ENCODE results near the gene SGCA. TPM values are rescaled to one million over a fixed set of nuclear protein-coding genes. Genes with fewer than 3 reads are reported as not detected.

The SGCA gene
- total RNA-seq, 2 donors from 2014 or later, result 0.51 to 2.6 TPM

DNA sequence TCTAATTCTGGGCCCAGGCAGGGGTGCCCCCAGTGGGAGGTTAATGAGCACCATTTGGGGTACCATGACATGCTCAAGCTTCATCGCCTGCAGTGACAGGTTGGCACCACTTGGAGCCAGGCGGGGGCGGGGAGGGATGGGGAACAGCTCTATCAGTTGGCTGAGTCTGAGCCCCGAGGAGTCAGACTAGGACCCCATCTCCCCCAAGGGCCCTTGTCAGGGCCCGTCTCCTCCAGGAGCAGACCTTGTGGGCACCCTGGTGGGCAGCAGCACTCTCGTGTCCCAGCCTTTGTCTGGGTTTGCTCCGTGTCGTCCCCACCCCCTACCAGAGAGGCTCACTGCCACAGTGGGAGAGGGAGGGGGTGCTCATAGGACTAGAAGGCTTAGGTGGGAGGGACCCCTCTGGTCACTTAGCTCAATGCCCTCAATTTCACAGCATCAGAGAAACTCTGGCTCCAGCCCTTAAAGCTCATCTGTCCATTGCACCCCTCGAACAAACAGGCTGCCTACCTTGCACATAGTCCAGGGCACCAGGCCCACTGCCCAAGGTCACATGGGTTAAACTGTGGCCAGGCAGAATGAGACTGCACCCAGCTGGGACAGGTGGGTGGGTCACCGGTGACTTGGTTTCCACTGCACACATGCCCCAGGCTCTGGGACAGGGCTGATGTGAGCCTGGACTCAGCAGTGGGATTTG, 19.4 kb upstream of the SGCA start:
- Histone ChIP-seq H3K9ac (ENCODE audit: extremely low read depth, low read length, poor library complexity, severe bottlenecking) (no peak overlapping the region), H3K4me1 (ENCODE audit: control insufficient read depth, insufficient read depth, low read length) (peaks cover 6% of the 10 kb centered on the region), H3K9me3 (ENCODE audit: control insufficient read depth, low read length) (no peaks in the 10 kb centered on the region), H3K4me3 (ENCODE audit: low read length) (peak overlapping the region; percentile 72), H3K36me3 (ENCODE audit: control insufficient read depth, insufficient read depth, low read length) (peaks cover 31% of the 10 kb centered on the region), H3K27me3 (ENCODE audit: control insufficient read depth, insufficient read depth, low read length, poor library complexity, severe bottlenecking) (no peaks in the 10 kb centered on the region), H3K27ac (ENCODE audit: low read depth, low read length) (no peak overlapping the region)
- Mint-ChIP-seq H3K9me3 (no peaks in the 10 kb centered on the region), H3K36me3 (ENCODE audit: low read depth) (peaks cover 37% of the 10 kb centered on the region), H3K4me1 (peaks cover 16% of the 10 kb centered on the region), H3K27ac (no peak overlapping the region), H3K27me3 (ENCODE audit: insufficient read depth) (peaks cover 5% of the 10 kb centered on the region), H3K4me3 (no peak overlapping the region)
- 86 to 96% methylated on average over 4 to 10 of the region's 10 CpGs for WGBS, 2 experiments (ENCODE audit: insufficient coverage in 1 of 2, insufficient read length in 1 of 2)
- no peak for DNase-seq
- TF ChIP-seq, protein P1, sequence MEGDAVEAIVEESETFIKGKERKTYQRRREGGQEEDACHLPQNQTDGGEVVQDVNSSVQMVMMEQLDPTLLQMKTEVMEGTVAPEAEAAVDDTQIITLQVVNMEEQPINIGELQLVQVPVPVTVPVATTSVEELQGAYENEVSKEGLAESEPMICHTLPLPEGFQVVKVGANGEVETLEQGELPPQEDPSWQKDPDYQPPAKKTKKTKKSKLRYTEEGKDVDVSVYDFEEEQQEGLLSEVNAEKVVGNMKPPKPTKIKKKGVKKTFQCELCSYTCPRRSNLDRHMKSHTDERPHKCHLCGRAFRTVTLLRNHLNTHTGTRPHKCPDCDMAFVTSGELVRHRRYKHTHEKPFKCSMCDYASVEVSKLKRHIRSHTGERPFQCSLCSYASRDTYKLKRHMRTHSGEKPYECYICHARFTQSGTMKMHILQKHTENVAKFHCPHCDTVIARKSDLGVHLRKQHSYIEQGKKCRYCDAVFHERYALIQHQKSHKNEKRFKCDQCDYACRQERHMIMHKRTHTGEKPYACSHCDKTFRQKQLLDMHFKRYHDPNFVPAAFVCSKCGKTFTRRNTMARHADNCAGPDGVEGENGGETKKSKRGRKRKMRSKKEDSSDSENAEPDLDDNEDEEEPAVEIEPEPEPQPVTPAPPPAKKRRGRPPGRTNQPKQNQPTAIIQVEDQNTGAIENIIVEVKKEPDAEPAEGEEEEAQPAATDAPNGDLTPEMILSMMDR (conservative IDR thresholded peaks at IDR 0.05), result peak; percentile 23

DNA sequence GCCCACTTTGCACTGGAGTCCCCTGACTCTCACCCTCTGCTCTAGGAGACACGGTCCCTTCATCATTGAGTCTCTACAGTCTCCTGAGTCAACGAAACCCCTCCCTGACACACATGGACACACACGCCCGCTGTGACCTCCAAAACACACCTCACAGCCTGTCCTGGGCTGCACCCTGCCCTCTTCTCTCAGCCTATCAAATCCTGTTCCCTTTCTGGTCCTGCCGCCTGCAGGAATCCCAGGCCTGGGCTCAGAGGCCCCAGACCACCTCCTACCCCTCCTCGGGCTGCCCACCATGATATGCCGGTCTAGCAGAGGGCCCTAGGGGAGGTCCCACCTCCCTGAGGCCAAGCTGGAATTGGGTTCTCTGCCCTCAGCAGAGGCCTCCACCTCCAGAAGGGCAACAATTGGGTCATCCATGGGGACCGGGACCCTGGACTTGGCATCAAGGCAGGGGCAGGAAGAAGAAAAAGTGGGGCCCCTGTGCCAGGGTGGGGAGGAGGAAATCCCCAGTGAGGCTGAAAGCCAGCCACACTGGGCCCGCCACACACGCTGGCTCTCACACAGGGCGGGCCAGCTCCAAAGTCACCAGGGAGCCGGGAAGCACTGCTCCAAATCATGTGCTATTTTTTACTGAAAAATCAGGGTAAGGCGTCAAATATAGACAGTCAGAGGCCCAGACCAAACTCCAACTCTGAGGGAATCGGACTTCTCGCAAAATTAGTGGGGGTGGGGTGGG, 18.7 kb upstream of the SGCA start:
- Mint-ChIP-seq H3K36me3 (ENCODE audit: low read depth) (peaks cover 30% of the 10 kb centered on the region), H3K27ac (no peak overlapping the region), H3K4me3 (peak overlapping the region; percentile 68), H3K9me3 (no peaks in the 10 kb centered on the region), H3K27me3 (ENCODE audit: insufficient read depth) (peaks cover 5% of the 10 kb centered on the region), H3K4me1 (peaks cover 16% of the 10 kb centered on the region)
- H3K27me3 ChIP-seq (ENCODE audit: control insufficient read depth, insufficient read depth, low read length, poor library complexity, severe bottlenecking), result no peaks in the 10 kb centered on the region
- no peaks in the 10 kb centered on the region for H3K9me3 ChIP-seq (ENCODE audit: control insufficient read depth, low read length)
- H3K4me3 ChIP-seq (ENCODE audit: low read length), result peak overlapping the region; percentile 72
- TF ChIP-seq, protein P1 (conservative IDR thresholded peaks at IDR 0.05), result no peak
- H3K4me1 ChIP-seq (ENCODE audit: control insufficient read depth, insufficient read depth, low read length), result peaks cover 6% of the 10 kb centered on the region
- H3K27ac ChIP-seq (ENCODE audit: low read depth, low read length), result no peak overlapping the region
- DNase-seq, result no peak
- H3K9ac ChIP-seq (ENCODE audit: extremely low read depth, low read length, poor library complexity, severe bottlenecking), result no peak overlapping the region
- peaks cover 26% of the 10 kb centered on the region for H3K36me3 ChIP-seq (ENCODE audit: control insufficient read depth, insufficient read depth, low read length)
- 87 to 92% methylated on average over 8 to 15 of the region's 15 CpGs for WGBS, 2 experiments (ENCODE audit: insufficient coverage in 1 of 2, insufficient read length in 1 of 2)

DNA sequence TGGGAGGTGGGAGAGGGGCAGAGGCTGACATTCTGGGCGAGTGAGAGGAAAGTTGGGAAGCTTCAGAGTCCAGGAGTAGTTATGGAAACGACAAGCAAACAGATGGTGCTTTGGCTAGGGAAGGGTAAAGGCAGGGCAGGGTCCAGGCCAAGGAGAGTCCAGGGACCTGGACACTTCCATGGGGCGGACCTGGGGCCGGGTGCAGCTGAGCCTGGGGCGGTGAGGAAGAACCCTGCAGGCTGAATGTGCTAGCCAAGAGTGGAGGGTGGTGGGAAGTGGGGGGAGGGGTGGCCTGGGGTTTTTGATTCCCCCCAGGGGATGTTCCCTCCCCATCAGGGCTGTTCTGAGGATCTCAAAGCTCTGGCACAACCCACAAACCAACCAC, 18.0 kb upstream of the SGCA start:
- Mint-ChIP-seq H3K4me1 (peaks cover 21% of the 10 kb centered on the region), H3K4me3 (peak overlapping the region; percentile 68), H3K27ac (no peak overlapping the region), H3K9me3 (no peaks in the 10 kb centered on the region), H3K36me3 (ENCODE audit: low read depth) (peaks cover 23% of the 10 kb centered on the region), H3K27me3 (ENCODE audit: insufficient read depth) (peaks cover 5% of the 10 kb centered on the region)
- Histone ChIP-seq H3K9me3 (ENCODE audit: control insufficient read depth, low read length) (no peaks in the 10 kb centered on the region), H3K27me3 (ENCODE audit: control insufficient read depth, insufficient read depth, low read length, poor library complexity, severe bottlenecking) (no peaks in the 10 kb centered on the region), H3K27ac (ENCODE audit: low read depth, low read length) (no peak overlapping the region), H3K36me3 (ENCODE audit: control insufficient read depth, insufficient read depth, low read length) (peaks cover 19% of the 10 kb centered on the region), H3K4me3 (ENCODE audit: low read length) (peak overlapping the region; percentile 72), H3K9ac (ENCODE audit: extremely low read depth, low read length, poor library complexity, severe bottlenecking) (no peak overlapping the region), H3K4me1 (ENCODE audit: control insufficient read depth, insufficient read depth, low read length) (peaks cover 13% of the 10 kb centered on the region)
- TF ChIP-seq, protein P1 (conservative IDR thresholded peaks at IDR 0.05), result no peak
- 45 to 60% methylated on average over 1 to 5 of the region's 5 CpGs for WGBS, 2 experiments (ENCODE audit: insufficient coverage in 1 of 2, insufficient read length in 1 of 2)
- DNase-seq, result no peak

All from endodermal cell (in vitro differentiated cells).